Bronchial epithelial cell (primary cell): Measurements from ENCODE around the gene CIROP. TPM values are rescaled to one million over a fixed set of nuclear protein-coding genes. Genes with fewer than 3 reads are reported as not detected.

Experiments
- DNase-seq: peaks from one replicate; pipeline ENCODE4 v3.0.0-alpha.2; 2010; ENCODE audit warnings: low read depth
- FAIRE-seq: peaks from 2 replicates; lab custom pipeline; 2011; peaks lifted over from hg19 to GRCh38; lab: Jason Lieb, UNC
- H3K27me3 ChIP-seq: 2 replicates; pipeline ENCODE4 v1.5.1; 2011; ENCODE audit warnings: low read length; ENCODE audit not compliant: control insufficient read depth, insufficient read depth
- H3K36me3 ChIP-seq: 2 replicates; pipeline ENCODE4 v1.5.1; 2011; ENCODE audit warnings: low read length; ENCODE audit not compliant: control insufficient read depth, insufficient read depth
- H3K4me3 ChIP-seq: 2 replicates; pipeline ENCODE4 v1.5.1; 2011; ENCODE audit warnings: mild to moderate bottlenecking, low read depth, low read length, control low read depth
- total RNA-seq: library from RNA; depleted of rRNA; stranded (reverse); fragments of >200 nt; gene quantifications from 2 replicates; pipeline ENCODE4 v1.2.1, GENCODE V29; 2014
- TF ChIP-seq, protein P1 (sequence below): IDR thresholded peaks from 2 replicates; pipeline ENCODE4 v1.5.1; 2011; ENCODE audit warnings: mild to moderate bottlenecking, moderate library complexity, low read length, control low read depth, inconsistent platforms; ENCODE audit not compliant: insufficient read depth, severe bottlenecking

The CIROP gene
- total RNA-seq, 1 donor from 2014 or later, result not detected

DNA sequence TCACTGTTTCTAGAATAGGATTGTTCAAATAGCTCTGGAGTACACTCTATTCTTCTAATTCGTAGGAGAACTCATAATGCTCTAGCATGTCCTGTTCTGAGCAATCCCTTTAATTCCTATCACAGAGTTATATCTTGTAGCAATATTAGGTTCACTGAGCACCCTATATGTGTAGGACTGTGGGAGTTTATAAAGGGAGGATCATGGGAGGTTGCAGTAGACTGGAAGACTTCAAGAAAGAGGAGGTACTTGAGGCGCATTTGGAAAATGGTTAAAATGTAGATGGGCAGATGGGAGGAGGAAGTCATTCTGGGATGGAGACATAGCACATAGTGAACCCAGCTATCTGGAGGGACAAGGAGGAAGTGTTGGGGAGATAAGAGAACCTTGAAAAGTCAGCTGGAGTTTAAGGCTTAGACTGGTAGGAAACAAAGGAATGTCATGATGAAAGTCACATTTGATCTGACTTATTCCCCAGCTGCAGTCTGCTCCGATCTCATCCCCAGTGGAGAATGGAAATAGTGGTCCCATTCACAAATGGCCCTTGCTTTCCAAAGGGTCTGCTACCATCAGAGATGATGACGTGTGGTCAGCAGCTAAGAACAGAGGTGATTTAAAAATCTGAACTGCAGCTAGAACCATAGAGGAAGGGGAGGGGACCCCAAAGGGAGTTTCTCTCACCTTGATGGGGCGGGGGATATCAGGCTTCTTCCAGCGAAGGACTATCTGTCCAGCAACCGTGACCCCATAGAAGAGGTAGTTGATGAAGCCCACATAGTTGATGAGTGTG, 24.4 kb upstream of the CIROP start:
- TF ChIP-seq, protein P1, sequence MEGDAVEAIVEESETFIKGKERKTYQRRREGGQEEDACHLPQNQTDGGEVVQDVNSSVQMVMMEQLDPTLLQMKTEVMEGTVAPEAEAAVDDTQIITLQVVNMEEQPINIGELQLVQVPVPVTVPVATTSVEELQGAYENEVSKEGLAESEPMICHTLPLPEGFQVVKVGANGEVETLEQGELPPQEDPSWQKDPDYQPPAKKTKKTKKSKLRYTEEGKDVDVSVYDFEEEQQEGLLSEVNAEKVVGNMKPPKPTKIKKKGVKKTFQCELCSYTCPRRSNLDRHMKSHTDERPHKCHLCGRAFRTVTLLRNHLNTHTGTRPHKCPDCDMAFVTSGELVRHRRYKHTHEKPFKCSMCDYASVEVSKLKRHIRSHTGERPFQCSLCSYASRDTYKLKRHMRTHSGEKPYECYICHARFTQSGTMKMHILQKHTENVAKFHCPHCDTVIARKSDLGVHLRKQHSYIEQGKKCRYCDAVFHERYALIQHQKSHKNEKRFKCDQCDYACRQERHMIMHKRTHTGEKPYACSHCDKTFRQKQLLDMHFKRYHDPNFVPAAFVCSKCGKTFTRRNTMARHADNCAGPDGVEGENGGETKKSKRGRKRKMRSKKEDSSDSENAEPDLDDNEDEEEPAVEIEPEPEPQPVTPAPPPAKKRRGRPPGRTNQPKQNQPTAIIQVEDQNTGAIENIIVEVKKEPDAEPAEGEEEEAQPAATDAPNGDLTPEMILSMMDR, result no peak
- FAIRE-seq, result no peak

DNA sequence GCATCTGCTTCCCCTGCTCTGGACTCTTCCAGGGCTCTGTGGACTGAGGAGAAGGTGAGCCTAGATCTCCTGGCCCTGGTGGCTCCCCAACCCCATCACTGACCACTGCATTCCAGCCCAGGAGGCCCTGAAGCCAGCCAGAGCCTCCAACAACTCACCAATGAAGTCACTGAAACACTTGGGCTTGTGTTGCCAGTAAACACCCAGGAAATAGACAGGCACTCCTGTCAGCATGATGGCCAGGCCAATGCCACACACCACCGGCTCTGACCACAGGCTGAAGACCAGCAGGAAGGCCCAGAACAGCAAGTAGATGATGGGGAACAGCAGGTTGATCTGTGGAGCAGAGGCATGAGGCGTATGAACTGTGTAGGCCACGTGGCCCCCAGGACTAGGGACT, 23.1 kb upstream of the CIROP start:
- FAIRE-seq (no peak), DNase-seq (no peak)
- Histone ChIP-seq H3K36me3 (peaks cover 2% of the 10 kb centered on the region), H3K4me3 (no peak overlapping the region), H3K27me3 (no peaks in the 10 kb centered on the region)
- TF ChIP-seq, protein P1, result no peak

More for the DNA sequence above, 24.4 kb upstream of the CIROP start:
- no peak overlapping the region for H3K4me3 ChIP-seq
- H3K27me3 ChIP-seq, result no peaks in the 10 kb centered on the region
- no peak for DNase-seq
- peaks cover 2% of the 10 kb centered on the region for H3K36me3 ChIP-seq

DNA sequence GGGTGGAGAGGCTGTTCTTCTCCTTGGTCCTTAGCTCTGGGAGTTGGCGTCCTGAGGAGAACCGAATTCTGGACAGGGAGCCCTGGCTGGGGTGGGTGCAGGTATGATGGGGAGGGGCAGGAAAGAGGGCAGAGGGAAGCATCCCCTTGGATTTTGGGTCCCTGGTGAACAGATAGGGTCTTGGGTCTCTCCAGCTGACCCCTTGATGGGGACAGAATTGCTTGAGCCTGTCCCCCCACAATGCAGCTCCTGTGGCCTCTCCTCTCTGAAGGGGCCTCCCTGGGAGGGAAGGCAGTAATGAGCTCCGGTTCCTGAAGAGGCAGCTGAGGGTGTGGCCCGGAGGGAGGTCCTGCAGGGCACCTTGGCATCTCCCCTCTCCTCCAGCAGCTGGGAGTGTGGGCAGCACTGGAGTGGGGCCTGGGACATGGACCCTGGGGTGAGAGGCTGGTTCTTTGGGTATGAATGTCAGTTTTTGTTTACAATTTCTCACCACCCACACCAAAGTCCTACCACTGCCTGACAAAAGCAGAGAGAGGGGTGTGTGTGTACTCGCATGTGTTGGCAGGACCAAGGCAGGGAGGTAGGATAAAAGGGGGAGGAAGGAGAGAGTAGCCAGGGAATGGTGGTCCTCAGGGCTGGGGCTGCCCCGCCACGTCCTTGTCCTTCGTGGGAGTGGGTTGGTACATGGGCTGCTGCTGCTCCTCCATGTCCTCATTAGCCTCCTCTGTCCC, 21.9 kb upstream of the CIROP start:
- Histone ChIP-seq H3K4me3 (no peak overlapping the region), H3K27me3 (no peaks in the 10 kb centered on the region), H3K36me3 (peaks cover 2% of the 10 kb centered on the region)
- DNase-seq, result no peak
- TF ChIP-seq, protein P1, result no peak
- FAIRE-seq, result no peak

DNA sequence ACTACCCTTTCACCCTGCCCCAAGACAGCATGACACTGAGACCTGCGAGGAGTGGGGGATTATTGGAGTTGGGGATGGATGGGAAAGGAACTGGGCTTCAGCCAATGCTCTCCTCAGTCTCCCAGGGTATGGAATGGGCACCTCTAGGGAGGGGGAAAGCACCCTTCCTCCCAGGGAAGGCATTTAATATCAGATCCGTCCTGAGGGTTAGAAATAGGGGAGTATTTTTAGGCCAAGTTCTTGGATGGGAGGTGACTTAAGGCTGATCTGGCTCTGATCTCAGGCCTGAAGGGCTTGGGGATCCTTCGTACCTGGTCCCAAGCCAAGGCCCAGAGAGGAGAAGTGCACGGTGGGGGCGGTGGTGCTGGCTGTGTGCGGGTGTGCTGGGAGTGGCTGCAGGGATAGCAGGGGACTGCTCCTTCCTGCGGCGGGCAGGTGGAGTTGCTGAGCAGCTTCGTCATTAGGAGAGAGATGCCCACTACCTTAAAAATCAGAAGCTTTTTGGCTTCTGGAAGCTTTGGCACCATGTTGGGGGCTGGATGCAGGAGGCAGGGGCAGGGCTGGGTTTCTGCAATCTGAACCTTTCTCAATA, 21.2 kb upstream of the CIROP start:
- TF ChIP-seq, protein P1, result no peak
- FAIRE-seq, result no peak

DNA sequence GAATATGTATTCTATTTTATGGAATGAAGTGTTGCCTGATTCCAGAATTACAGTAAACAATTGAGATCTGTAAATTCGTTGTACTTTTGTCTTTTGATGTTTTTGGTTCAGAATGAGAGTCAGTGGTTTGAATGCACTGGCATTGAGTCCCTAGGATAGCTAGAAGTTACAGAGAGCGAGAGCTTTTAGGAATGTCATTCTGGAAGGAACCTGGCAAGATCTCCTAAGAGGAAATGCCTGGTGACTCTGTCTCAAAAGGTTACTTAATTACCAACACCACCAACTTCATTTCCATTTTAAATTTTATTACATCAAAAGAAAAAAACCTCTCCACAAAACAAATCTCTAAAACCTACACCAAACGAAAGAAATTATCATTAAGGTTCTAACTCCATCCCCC, 20.2 kb upstream of the CIROP start:
- Histone ChIP-seq H3K4me3 (no peak overlapping the region), H3K27me3 (no peaks in the 10 kb centered on the region), H3K36me3 (peaks cover 2% of the 10 kb centered on the region)
- DNase-seq, result no peak
- TF ChIP-seq, protein P1, result no peak
- no peak for FAIRE-seq

More for the DNA sequence above, 21.2 kb upstream of the CIROP start:
- DNase-seq, result no peak
- Histone ChIP-seq H3K36me3 (peaks cover 2% of the 10 kb centered on the region), H3K4me3 (no peak overlapping the region), H3K27me3 (no peaks in the 10 kb centered on the region)
